Muscle of back (tissue), 11 donors: ENCODE data around the gene FUT3. TPM values are rescaled to one million over a fixed set of nuclear protein-coding genes. Genes with fewer than 3 reads are reported as not detected.
"Not testable (repeated sequence)": the region's sequence is repeated elsewhere in the genome, so short reads cannot be mapped to it uniquely, and the experiment has no call there.

Source experiments
- DNase-seq, 3 donors: peaks; one replicate each; pipeline versions ENCODE4 v3.0.0 to v3.0.0-alpha.2; 2013
- polyA plus RNA-seq, 10 donors: library from polyadenylated mRNA; unstranded; fragments of 120-200 nt; gene quantifications; one replicate each; pipeline ENCODE4 v1.2.1, GENCODE V29; 2013; ENCODE audit not compliant: insufficient read length in 10 of 10

The FUT3 gene
- polyA plus RNA-seq, 10 donors, result 0.07 to 0.43 (median 0.20) TPM; not detected in 3

- no peak for DNase-seq
Observed at GRCh38 chr19:5882421-5882968, 31.2 kb upstream of the FUT3 start.

- DNase-seq, result no peak
Observed at GRCh38 chr19:5881543-5882299, 30.5 kb upstream of the FUT3 start.

GRCh38 chr19:5880604-5881078 is 29.4 kb upstream of the FUT3 start:
- peak; percentile 72 to 83 (median 80) for DNase-seq

GRCh38 chr19:5880196-5880595 is 28.9 kb upstream of the FUT3 start:
- DNase-seq, result no peak

GRCh38 chr19:5877882-5878281 is 26.6 kb upstream of the FUT3 start:
- no peak for DNase-seq

GRCh38 chr19:5877427-5877826 is 26.2 kb upstream of the FUT3 start:
- DNase-seq, result no peak

GRCh38 chr19:5874496-5874895 is 23.2 kb upstream of the FUT3 start:
- DNase-seq, result not testable (repeated sequence)

- no peak for DNase-seq
Observed at GRCh38 chr19:5873617-5874199, 22.5 kb upstream of the FUT3 start.

- no peak for DNase-seq
Observed at GRCh38 chr19:5870986-5871394, 19.7 kb upstream of the FUT3 start.

- DNase-seq, result no peak
Observed at GRCh38 chr19:5867201-5868136, 16.2 kb upstream of the FUT3 start.

GRCh38 chr19:5865772-5866171 is 14.5 kb upstream of the FUT3 start:
- no peak for DNase-seq

- DNase-seq, result no peak
Observed at GRCh38 chr19:5864725-5865486, 13.7 kb upstream of the FUT3 start.

GRCh38 chr19:5864013-5864720 is 12.9 kb upstream of the FUT3 start:
- no peak for DNase-seq

- DNase-seq, result no peak
Observed at GRCh38 chr19:5863030-5863665, 11.9 kb upstream of the FUT3 start.

- DNase-seq, result no peak
Observed at GRCh38 chr19:5857203-5858081, 6.2 kb upstream of the FUT3 start.

- not testable (repeated sequence) for DNase-seq
Observed at GRCh38 chr19:5855151-5855550, 3.9 kb upstream of the FUT3 start.

GRCh38 chr19:5854121-5854520 is 2.9 kb upstream of the FUT3 start:
- DNase-seq, result not testable (repeated sequence)

GRCh38 chr19:5850743-5851293 is 431 bp downstream of the FUT3 start:
- DNase-seq, result peak in 1 of 3 donors; percentile 37

- DNase-seq, result no peak
Observed at GRCh38 chr19:5850189-5850588, 1.1 kb downstream of the FUT3 start.
